Stomach (tissue), 4 donors: ENCODE data around the gene CD81.

ENCODE experiments used
- EP300 ChIP-seq: sonication (generic); formaldehyde crosslinking; IDR thresholded peaks from one replicate; pipeline ENCODE4 v1.6.1; 2017; ENCODE audit warnings: antibody characterized with exemption
- POLR2A ChIP-seq, 4 donors: fragments of 450-650 bp; IDR thresholded peaks; one replicate each; pipeline ENCODE4 v1.6.1; 2016; ENCODE audit warnings: antibody characterized with exemption in 4 of 4, control low read depth in 2 of 4, mild to moderate bottlenecking in 1 of 4, moderate library complexity in 1 of 4
- POLR2AphosphoS5 ChIP-seq, 3 donors: sonication (generic); formaldehyde crosslinking; IDR thresholded peaks; one replicate each; pipeline ENCODE4 v1.6.1; 2016; ENCODE audit warnings: antibody characterized with exemption in 3 of 3
- TF ChIP-seq, protein P1 (sequence below), 7 experiments: fragments of 450-650 bp in 4 of 7; fragments of 200-600 bp in 3 of 7; sonication (generic) in 3 of 7; IDR thresholded peaks; one replicate each; pipeline ENCODE4 v1.5.1; 2016 to 2019; ENCODE audit warnings: antibody characterized with exemption in 7 of 7, control low read depth in 2 of 7, mild to moderate bottlenecking in 1 of 7

DNA sequence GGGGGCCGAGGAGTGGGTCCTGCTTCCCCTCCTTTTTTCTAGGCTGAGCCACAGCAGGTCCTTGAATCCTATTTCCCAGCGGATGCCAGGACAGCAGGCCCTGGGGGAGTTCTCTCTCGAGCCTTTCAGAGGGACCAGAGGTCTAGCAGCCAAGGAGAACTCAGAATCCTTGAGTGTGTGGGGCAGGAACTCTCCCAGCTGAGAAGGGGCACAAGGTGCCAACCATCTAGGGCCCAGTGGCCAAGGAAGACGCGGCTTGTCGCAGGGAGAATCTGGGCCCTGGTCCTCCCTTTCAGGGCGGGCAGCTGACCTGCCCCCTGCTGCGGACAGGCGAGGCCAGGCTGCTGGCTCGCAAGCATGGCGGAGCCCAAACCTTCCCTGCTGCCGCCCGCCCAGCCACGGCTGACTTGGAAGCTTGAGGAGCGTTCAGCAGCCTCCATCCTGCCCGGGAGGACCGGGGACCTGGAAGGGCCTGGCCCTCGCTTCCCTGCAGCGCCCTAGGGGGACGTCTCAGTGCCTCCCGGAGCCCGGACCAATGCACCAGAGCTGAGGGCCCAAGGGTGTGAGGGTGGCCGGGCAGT, 22.5 kb downstream of the CD81 start:
- TF ChIP-seq, protein P1, sequence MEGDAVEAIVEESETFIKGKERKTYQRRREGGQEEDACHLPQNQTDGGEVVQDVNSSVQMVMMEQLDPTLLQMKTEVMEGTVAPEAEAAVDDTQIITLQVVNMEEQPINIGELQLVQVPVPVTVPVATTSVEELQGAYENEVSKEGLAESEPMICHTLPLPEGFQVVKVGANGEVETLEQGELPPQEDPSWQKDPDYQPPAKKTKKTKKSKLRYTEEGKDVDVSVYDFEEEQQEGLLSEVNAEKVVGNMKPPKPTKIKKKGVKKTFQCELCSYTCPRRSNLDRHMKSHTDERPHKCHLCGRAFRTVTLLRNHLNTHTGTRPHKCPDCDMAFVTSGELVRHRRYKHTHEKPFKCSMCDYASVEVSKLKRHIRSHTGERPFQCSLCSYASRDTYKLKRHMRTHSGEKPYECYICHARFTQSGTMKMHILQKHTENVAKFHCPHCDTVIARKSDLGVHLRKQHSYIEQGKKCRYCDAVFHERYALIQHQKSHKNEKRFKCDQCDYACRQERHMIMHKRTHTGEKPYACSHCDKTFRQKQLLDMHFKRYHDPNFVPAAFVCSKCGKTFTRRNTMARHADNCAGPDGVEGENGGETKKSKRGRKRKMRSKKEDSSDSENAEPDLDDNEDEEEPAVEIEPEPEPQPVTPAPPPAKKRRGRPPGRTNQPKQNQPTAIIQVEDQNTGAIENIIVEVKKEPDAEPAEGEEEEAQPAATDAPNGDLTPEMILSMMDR (IDR thresholded peaks at IDR 0.05) = no peak
- no peak for TF ChIP-seq POLR2A (IDR thresholded peaks at IDR 0.05)
- TF ChIP-seq POLR2AphosphoS5 (IDR thresholded peaks at IDR 0.05) = no peak
- TF ChIP-seq EP300 = no peak
